ENCODE data around the gene PEF1.

Gene PEF1

GRCh38 chr1:31644560-31645273 is at the start of gene PEF1:
Gene PEF1 (minus strand): TSS chr1:31644876. CDS start chr1:31644864, 12 bp downstream.
- H3K27me3 ChIP-seq (ENCODE audit: low read length), result no peaks in the 10 kb centered on the region
- H3K4me3 ChIP-seq (ENCODE audit: insufficient read depth, low read length, poor library complexity, severe bottlenecking), result peak within 1 kb of the TSS; percentile 74
- H3K79me2 ChIP-seq (ENCODE audit: insufficient read depth, low read length), result peaks cover 39% of the 10 kb centered on the region
- H3F3A ChIP-seq (ENCODE audit: insufficient read depth), result peaks cover 6% of the 10 kb centered on the region; the same call in 1 of the 2 replicates
- H4K20me1 ChIP-seq (ENCODE audit: low read depth, low read length), result no peaks in the 10 kb centered on the region
- TF ChIP-seq EZH2phosphoT487 (conservative IDR thresholded peaks at IDR 0.05; ENCODE audit: low read length) (no peak), CTCF (IDR thresholded peaks at IDR 0.05; ENCODE audit: insufficient read depth, low read length, poor library complexity, severe bottlenecking) (no peak)
- H3K27ac ChIP-seq (ENCODE audit: low read depth, low read length), result peak within 1 kb of the TSS; percentile 36
- H2AFZ ChIP-seq (ENCODE audit: low read depth, low read length, severe bottlenecking), result peak within 1 kb of the TSS; percentile 69
- no peaks in the 10 kb centered on the region for H3K9me2 ChIP-seq (replicated peaks; ENCODE audit: insufficient read depth, low read length)
- peak within 1 kb of the TSS; percentile 77 for H3K9ac ChIP-seq (ENCODE audit: low read length)
- no peaks in the 10 kb centered on the region for H3K36me3 ChIP-seq (ENCODE audit: low read length)
- no peaks in the 10 kb centered on the region for H3K9me3 ChIP-seq (ENCODE audit: insufficient read depth, low read length)
- H3K4me2 ChIP-seq (ENCODE audit: low read depth, low read length, poor library complexity, severe bottlenecking), result peak within 1 kb of the TSS; percentile 81

GRCh38 chr1:31693231-31693630 is 48.6 kb upstream of the PEF1 start:
- no peaks in the 10 kb centered on the region for H4K20me1 ChIP-seq (ENCODE audit: low read depth, low read length)
- H3K4me3 ChIP-seq (ENCODE audit: insufficient read depth, low read length, poor library complexity, severe bottlenecking), result no peak overlapping the region
- no peak overlapping the region for H3K4me2 ChIP-seq (ENCODE audit: low read depth, low read length, poor library complexity, severe bottlenecking)
- no peaks in the 10 kb centered on the region for H3K27me3 ChIP-seq (ENCODE audit: low read length)
- no peaks in the 10 kb centered on the region for H3K36me3 ChIP-seq (ENCODE audit: low read length)
- no peak overlapping the region for H2AFZ ChIP-seq (ENCODE audit: low read depth, low read length, severe bottlenecking)
- TF ChIP-seq CTCF (IDR thresholded peaks at IDR 0.05; ENCODE audit: insufficient read depth, low read length, poor library complexity, severe bottlenecking) (no peak), EZH2phosphoT487 (conservative IDR thresholded peaks at IDR 0.05; ENCODE audit: low read length) (no peak)
- no peaks in the 10 kb centered on the region for H3K9me2 ChIP-seq (replicated peaks; ENCODE audit: insufficient read depth, low read length)
- H3K27ac ChIP-seq (ENCODE audit: low read depth, low read length), result no peak overlapping the region
- H3K9me3 ChIP-seq (ENCODE audit: insufficient read depth, low read length), result no peaks in the 10 kb centered on the region
- no peaks in the 10 kb centered on the region for H3K79me2 ChIP-seq (ENCODE audit: insufficient read depth, low read length)
- no peak overlapping the region for H3K9ac ChIP-seq (ENCODE audit: low read length)
- no peaks in the 10 kb centered on the region for H3F3A ChIP-seq (ENCODE audit: insufficient read depth)

GRCh38 chr1:31691951-31692350 is 47.3 kb upstream of the PEF1 start:
- Histone ChIP-seq H2AFZ (ENCODE audit: low read depth, low read length, severe bottlenecking) (no peak overlapping the region), H3K79me2 (ENCODE audit: insufficient read depth, low read length) (no peaks in the 10 kb centered on the region), H3K9me2 (replicated peaks; ENCODE audit: insufficient read depth, low read length) (no peaks in the 10 kb centered on the region), H4K20me1 (ENCODE audit: low read depth, low read length) (no peaks in the 10 kb centered on the region), H3K36me3 (ENCODE audit: low read length) (no peaks in the 10 kb centered on the region), H3K9me3 (ENCODE audit: insufficient read depth, low read length) (no peaks in the 10 kb centered on the region), H3K4me3 (ENCODE audit: insufficient read depth, low read length, poor library complexity, severe bottlenecking) (no peak overlapping the region), H3F3A (ENCODE audit: insufficient read depth) (no peaks in the 10 kb centered on the region), H3K27ac (ENCODE audit: low read depth, low read length) (no peak overlapping the region), H3K27me3 (ENCODE audit: low read length) (no peaks in the 10 kb centered on the region), H3K9ac (ENCODE audit: low read length) (no peak overlapping the region), H3K4me2 (ENCODE audit: low read depth, low read length, poor library complexity, severe bottlenecking) (no peak overlapping the region)
- TF ChIP-seq EZH2phosphoT487 (conservative IDR thresholded peaks at IDR 0.05; ENCODE audit: low read length) (no peak), CTCF (IDR thresholded peaks at IDR 0.05; ENCODE audit: insufficient read depth, low read length, poor library complexity, severe bottlenecking) (no peak)
